HG03025 (cell line): ENCODE measurements around the gene COL8A1.
"Not testable (repeated sequence)": the region's sequence is repeated elsewhere in the genome, so short reads cannot be mapped to it uniquely, and the experiment has no call there.

Experiments used
- ATAC-seq: cut with Tn5 transposase; IDR thresholded peaks from one replicate; pipeline ENCODE4 v1.9.1; 2021; ENCODE audit warnings: mild to moderate bottlenecking, moderate library complexity; ENCODE audit not compliant: unreplicated experiment, low FRiP score

Gene COL8A1

DNA sequence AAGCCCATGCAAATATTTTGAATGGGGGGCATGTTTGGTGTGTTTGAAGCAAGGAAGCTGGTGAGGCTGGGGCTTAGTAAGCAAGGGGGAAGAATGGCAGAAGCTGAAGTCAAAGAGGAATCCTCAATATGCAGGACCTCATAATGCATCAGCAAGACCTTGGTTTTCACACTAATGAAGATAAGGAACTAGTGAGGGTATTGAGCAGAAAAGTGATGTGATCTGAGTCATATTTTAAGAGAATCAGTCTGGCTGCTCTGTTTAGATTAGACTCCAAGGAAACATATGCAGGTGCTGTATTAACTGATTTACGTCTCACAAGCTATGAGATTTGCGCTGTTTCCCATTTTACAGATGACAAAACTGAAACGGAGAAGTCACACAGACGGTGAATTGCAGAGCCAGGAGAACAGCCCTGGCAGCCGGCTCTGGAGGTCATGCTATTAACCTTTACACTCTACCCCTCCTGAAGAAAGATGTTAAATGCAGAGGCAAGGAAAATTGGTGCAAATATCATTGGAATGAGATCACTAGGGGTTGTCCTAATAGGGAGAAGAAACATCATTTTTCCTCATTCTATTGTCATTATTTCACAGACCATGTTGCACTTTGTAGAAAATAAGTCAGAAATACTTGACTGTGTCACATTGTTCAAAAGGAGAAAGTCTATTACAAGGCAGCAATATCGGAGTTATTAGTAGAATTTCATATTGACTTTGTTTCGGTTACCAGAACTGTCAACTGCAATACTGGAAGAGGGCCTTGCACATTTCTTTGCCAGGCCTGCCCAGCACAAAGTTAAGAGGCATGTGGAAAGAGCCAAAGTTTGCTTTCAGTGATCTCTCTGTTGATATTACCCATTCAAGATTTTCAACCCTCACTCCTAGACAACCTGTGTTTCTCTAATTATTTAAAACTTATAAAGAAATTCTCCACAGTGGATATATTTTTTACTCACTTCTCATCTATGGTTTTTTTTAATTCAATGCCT is 64.9 kb downstream of the COL8A1 start:
- ATAC-seq, result no peak

GRCh38 chr3:99704417-99704816 is 66.0 kb downstream of the COL8A1 start:
- ATAC-seq, result no peak

GRCh38 chr3:99706410-99706809 is 68.0 kb downstream of the COL8A1 start:
- ATAC-seq, result no peak

GRCh38 chr3:99708207-99708745 is 69.9 kb downstream of the COL8A1 start:
- ATAC-seq, result no peak

GRCh38 chr3:99709686-99710085 is 71.3 kb downstream of the COL8A1 start:
- ATAC-seq, result no peak

GRCh38 chr3:99710094-99710493 is 71.7 kb downstream of the COL8A1 start:
- ATAC-seq, result no peak

GRCh38 chr3:99711351-99711750 is 73.0 kb downstream of the COL8A1 start:
- ATAC-seq, result no peak

DNA sequence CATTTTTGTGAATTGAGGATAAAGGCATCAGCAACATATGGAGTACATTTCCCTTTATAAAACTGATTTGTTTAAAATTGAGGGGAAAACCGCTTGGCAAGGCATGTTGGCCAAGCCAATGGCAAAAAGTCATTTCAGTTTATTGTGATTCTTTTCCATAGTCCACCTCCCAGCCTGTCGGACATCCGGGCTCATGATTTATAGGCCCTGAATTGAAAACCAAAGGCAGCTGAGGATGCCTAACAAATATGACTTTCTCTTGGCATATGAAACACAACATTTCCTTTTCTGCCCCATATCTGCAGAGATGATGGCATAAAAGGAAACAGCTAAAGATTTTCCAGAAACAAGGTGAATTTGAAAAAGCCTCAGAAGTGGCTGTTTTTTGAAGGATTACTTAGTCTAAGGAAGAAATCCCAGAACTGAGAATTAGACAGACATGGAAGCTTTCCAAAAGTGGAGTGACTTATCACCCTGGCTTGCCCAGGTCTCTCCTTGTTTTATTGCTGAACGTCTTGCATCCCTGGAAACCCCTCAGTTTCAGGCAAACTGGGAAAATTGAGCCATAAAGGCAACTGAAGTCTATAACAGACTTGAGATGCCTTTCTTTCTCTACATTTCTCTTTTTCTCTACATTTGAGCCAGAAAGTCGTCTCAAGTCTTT is 74.0 kb downstream of the COL8A1 start:
- ATAC-seq, result no peak

- no peak for ATAC-seq
Measured at GRCh38 chr3:99713440-99713839, 75.0 kb downstream of the COL8A1 start.

DNA sequence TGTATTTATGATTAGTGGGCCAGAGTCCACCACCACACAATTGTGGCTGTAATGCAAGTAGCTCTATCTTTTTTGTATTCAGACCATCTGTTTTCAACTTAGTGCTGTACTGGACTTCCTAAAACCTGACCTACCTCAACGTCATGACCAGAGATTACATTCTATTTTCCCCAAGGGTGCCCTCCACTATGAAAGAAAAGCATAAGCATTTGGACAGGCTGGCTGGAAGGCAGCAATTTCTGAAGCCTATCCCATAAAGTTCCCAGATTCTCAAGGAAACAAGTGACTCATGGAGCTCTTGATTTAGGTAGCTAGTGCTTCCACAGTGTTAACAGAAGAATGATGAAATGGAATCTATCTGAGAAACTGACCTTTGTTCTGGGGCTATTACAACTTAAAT is 75.8 kb downstream of the COL8A1 start:
- no peak for ATAC-seq

DNA sequence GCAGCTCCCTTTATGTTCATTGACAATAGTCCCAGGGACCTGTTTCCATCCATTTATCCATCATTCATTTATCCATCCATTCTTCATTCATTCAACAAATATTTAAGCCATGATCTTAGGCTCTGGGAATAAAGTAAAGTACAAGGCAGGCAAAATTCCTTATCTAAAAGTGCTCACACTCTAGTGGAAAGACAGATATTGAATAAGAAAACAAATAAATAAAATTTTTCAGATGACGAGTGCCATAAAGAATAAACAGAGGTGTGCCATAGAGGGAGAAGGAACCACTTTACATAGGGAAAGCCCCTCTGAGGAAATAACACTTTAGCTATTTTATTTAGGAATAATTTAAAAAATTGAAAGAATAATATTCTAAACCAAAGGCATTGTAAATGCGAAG is 76.2 kb downstream of the COL8A1 start:
- ATAC-seq, result no peak

- no peak for ATAC-seq
Measured at GRCh38 chr3:99716463-99716995, 78.1 kb downstream of the COL8A1 start.

DNA sequence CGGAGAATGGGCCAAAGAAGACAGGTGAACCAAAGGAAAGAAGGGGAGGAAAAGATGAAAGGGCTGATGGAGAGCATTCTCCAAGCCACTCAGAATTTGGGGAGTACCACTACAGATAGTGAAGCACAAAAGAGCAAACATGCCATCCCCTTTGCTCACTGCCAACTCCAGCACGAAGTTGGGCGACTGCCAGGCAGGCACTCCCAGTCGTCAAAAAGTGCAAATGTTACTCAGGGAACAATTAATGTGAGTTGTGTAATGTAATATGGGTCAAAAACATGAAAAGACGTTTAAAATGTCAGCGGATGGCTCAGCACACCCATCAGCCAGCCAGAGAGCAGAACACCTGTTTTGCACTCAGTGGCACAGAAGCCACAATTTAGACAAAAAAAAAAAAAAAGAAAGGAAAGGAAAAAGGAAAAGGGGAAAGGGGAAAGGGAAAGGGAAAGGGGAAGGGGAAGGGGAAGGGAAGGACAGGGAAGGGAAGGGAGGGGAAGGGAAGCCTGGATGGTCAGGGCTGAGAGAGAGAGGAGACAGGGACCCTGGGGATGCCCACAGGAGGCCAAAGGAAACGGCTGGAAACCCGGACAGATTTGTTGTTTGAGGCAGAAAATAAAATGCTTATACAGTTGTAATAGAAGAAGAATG is 82.7 kb downstream of the COL8A1 start:
- no peak for ATAC-seq

- no peak for ATAC-seq
Measured at GRCh38 chr3:99721633-99722007, 83.2 kb downstream of the COL8A1 start.

DNA sequence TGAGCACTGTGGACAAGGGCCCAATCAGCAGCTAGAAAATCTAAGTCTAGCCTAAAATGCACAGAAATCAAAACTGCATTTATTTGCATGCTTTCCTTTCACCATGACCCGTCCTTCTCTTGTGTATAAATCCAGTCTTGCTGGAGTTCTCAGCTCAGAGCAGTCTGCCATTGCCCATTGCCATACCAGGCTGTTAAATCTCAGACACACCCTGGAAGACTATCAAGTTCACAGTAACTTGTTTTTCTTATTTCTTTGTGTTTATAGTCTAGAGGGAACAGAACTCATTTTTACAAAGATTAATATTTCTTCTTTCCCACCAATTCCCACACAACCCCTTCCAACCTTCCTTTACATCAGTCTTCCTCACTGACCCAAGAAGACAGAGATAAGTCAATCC is 85.9 kb downstream of the COL8A1 start:
- no peak for ATAC-seq

GRCh38 chr3:99730870-99731269 is 92.5 kb downstream of the COL8A1 start:
- ATAC-seq, result no peak

DNA sequence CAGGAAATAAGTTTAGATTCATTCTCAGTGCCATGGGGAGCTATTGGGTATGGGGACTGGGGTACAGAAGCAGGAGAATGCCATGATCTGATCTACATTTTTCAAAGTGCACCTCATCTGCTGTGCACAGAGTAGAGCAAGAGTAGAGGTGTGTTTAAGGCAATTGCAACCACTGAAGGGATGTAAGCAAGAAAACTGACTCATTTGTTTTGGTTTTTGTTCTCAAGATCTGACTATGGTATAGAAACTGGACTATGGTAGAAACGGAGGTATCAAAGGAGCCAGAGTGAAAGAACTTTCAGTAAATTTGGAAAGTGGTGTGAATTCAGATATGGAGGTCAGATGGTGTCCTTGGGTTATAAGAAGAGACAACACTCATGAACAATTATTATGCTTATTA is 93.1 kb downstream of the COL8A1 start:
- ATAC-seq, result no peak

DNA sequence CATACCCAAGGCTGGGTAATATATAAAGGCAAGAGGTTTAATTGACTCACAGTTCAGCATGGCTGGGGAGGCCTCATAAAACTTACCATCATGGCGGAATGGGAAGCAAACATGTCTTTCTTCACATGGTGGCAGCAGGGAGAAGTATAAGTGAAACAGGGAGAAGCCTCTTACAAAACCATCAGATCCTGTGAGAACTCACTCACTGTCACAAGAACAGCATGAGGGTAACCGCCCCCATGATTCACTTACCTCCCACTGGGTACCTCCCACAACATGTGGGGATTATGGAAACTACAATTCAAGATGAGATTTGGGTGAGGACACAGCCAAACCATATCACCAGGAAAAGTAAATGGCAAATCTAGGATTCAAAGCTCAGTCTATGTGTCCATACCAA is 102.0 kb downstream of the COL8A1 start:
- ATAC-seq, result not testable (repeated sequence)

DNA sequence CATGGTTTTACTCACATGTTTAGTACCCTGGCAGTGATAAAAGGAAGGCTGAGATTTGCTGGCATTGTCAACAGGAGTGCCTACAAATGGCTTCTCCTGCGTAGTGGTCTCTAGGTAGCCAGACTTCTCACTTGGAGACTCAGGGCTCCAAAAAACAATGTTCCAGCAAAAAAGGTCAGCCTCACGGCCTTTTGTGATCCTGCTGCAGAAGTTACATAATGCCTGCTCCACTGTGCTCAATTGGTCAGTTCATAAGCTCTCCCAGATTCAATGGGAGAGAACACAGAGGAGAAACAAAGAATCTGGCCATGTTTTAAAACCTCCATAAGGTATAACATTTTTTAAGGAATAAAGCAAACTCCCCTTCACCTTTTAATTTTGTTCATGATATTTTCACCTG is 103.2 kb downstream of the COL8A1 start:
- no peak for ATAC-seq

- no peak for ATAC-seq
Measured at GRCh38 chr3:99747915-99748314, 109.5 kb downstream of the COL8A1 start.

GRCh38 chr3:99751649-99752048 is 113.3 kb downstream of the COL8A1 start:
- no peak for ATAC-seq
